ENCODE measurements around the gene NINJ2. TPM values are rescaled to one million over a fixed set of nuclear protein-coding genes. Genes with fewer than 3 reads are reported as not detected.

The NINJ2 gene
- total RNA-seq, 2 experiments from 2014 or later = 1.1 to 3.4 TPM

DNA sequence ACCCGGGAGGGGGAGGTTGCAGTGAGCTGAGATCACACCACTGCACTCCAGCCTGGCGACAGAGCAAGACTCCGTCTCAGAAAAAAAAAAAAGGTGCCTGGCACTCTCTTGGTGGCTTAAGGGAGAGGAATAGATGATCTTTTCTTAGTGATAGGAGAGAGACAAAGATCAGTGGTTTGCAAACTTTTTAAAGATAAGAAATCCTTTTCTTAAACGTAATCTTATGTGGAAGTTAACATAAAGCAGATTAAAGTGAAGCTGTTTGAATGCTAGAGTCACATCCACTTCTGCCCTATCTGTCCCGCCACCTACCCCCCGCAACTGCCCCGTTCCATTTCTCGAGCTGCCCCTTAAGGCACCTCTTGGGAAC is 6.3 kb upstream of the NINJ2 start:
- Histone ChIP-seq H3K27ac (ENCODE audit: low read depth in 1 of 2, low read length in 2 of 2) (no peak overlapping the region), H3K4me1 (ENCODE audit: insufficient read depth, low read length) (peaks cover 79% of the 10 kb centered on the region), H3K4me3 (ENCODE audit: low read length) (no peak overlapping the region), H3K27me3 (ENCODE audit: control insufficient read depth in 1 of 2, insufficient read depth in 2 of 2, low read length in 2 of 2) (no peaks in the 10 kb centered on the region), H3K9me3 (ENCODE audit: control insufficient read depth in 1 of 2, insufficient read depth in 1 of 2, low read length in 2 of 2) (no peaks in the 10 kb centered on the region), H3K36me3 (ENCODE audit: insufficient read depth, low read length) (no peaks in the 10 kb centered on the region)
- Mint-ChIP-seq H3K4me3 (no peak overlapping the region), H3K36me3 (ENCODE audit: low read depth) (no peaks in the 10 kb centered on the region), H3K4me1 (ENCODE audit: low read depth) (peaks cover 78% of the 10 kb centered on the region), H3K27ac (peak overlapping the region; percentile 68), H3K27me3 (no peaks in the 10 kb centered on the region), H3K9me3 (no peaks in the 10 kb centered on the region)
- no peak for TF ChIP-seq CTCF (IDR thresholded peaks at IDR 0.05)
- POLR2A ChIA-PET = interaction anchor here (0.6 to 1.5 kb wide), 5 partner anchors 8 to 115 kb away, joined by 3 to 7 read pairs (median 3); no protein-coding TSS in a partner anchor
- CTCF ChIA-PET = interaction anchor here (0.6 to 3.8 kb wide), 3 partner anchors 26 to 114 kb away, joined by 3 to 24 read pairs (median 8); partner anchors contain the start of gene WNK1
- ATAC-seq (ENCODE audit: poor library complexity) (no peak), DNase-seq (no peak)
- intact Hi-C loops (cut with DNase I, micrococcal nuclease) = loop anchor here in 1 of 2 experiments (10.0 kb wide), 1 partner anchor 95 kb away; no protein-coding TSS in a partner anchor

GRCh38 chr12:668090-668481 is 4.8 kb upstream of the NINJ2 start:
- H3K9me3 Mint-ChIP-seq = no peaks in the 10 kb centered on the region
- H3K4me1 Mint-ChIP-seq (ENCODE audit: low read depth) = peaks cover 78% of the 10 kb centered on the region
- H3K27ac Mint-ChIP-seq = peak overlapping the region; percentile 80
- TF ChIP-seq CTCF (IDR thresholded peaks at IDR 0.05) = no peak
- Histone ChIP-seq H3K9me3 (ENCODE audit: control insufficient read depth in 1 of 2, insufficient read depth in 1 of 2, low read length in 2 of 2) (no peaks in the 10 kb centered on the region), H3K4me1 (ENCODE audit: insufficient read depth, low read length) (peaks cover 78% of the 10 kb centered on the region), H3K36me3 (ENCODE audit: insufficient read depth, low read length) (no peaks in the 10 kb centered on the region), H3K4me3 (ENCODE audit: low read length) (no peak overlapping the region), H3K27me3 (ENCODE audit: control insufficient read depth in 1 of 2, insufficient read depth in 2 of 2, low read length in 2 of 2) (no peaks in the 10 kb centered on the region), H3K27ac (ENCODE audit: low read depth in 1 of 2, low read length in 2 of 2) (no peak overlapping the region)
- intact Hi-C loops (cut with DNase I, micrococcal nuclease) = loop anchor here in 1 of 2 experiments (10.0 kb wide), 1 partner anchor 93 kb away; no protein-coding TSS in a partner anchor
- no peaks in the 10 kb centered on the region for H3K27me3 Mint-ChIP-seq
- H3K4me3 Mint-ChIP-seq = no peak overlapping the region
- H3K36me3 Mint-ChIP-seq (ENCODE audit: low read depth) = no peaks in the 10 kb centered on the region
- ATAC-seq (ENCODE audit: poor library complexity) (no peak), DNase-seq (no peak)
- POLR2A ChIA-PET = interaction anchor here (0.9 to 7.0 kb wide), 6 partner anchors 17 to 87 kb away, joined by 3 to 56 read pairs (median 5); partner anchors contain the start of gene WNK1
- CTCF ChIA-PET = interaction anchor here (1.0 to 3.8 kb wide), 5 partner anchors 25 to 92 kb away, joined by 3 to 24 read pairs (median 8); partner anchors contain the start of gene WNK1

DNA sequence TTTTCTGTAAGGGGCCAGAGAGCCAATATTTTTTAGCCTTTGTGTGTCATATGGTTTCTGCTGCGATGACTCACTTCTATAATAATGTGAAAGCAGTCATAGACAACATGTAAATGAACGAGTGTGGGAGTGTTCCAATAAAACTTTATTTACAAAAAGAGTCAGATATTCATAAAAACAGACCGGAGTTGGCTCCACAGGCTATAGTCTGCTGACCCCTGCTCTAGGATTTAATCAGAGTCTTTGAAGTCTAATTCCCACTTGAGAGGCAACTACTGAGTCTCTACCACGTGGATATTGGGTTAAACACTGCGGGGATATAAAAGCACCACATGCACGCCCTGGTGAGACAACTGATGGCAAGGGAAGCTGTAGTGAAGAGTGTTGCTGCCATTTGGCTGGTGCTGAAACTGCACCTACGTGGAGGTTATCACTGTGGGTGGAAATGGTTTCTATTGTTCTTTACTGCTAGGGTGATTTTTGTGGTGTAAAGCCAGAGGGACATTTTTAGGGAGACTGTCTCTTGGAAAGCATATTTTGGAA is 3.6 kb upstream of the NINJ2 start:
- Mint-ChIP-seq H3K27ac (peak overlapping the region; percentile 80), H3K27me3 (no peaks in the 10 kb centered on the region), H3K9me3 (no peaks in the 10 kb centered on the region), H3K36me3 (ENCODE audit: low read depth) (no peaks in the 10 kb centered on the region), H3K4me1 (ENCODE audit: low read depth) (peaks cover 78% of the 10 kb centered on the region), H3K4me3 (peak overlapping the region; percentile 40)
- H3K4me3 ChIP-seq (ENCODE audit: low read length) = no peak overlapping the region
- no peaks in the 10 kb centered on the region for H3K36me3 ChIP-seq (ENCODE audit: insufficient read depth, low read length)
- no peak overlapping the region for H3K27ac ChIP-seq (ENCODE audit: low read depth in 1 of 2, low read length in 2 of 2)
- peak; percentile 45 for ATAC-seq (ENCODE audit: poor library complexity)
- ChIA-PET CTCF (interaction anchor here (0.7 to 3.8 kb wide), 4 partner anchors 21 to 136 kb away, joined by 3 to 24 read pairs (median 4); partner anchors contain the start of gene WNK1), POLR2A (interaction anchor here (1.0 to 7.0 kb wide), 5 partner anchors 18 to 88 kb away, joined by 3 to 56 read pairs (median 3); partner anchors contain the start of gene WNK1)
- no peaks in the 10 kb centered on the region for H3K27me3 ChIP-seq (ENCODE audit: control insufficient read depth in 1 of 2, insufficient read depth in 2 of 2, low read length in 2 of 2)
- no peaks in the 10 kb centered on the region for H3K9me3 ChIP-seq (ENCODE audit: control insufficient read depth in 1 of 2, insufficient read depth in 1 of 2, low read length in 2 of 2)
- peaks cover 77% of the 10 kb centered on the region for H3K4me1 ChIP-seq (ENCODE audit: insufficient read depth, low read length)
- peak in 3 of 14 experiments; percentile 40 to 73 (median 46) for DNase-seq
- intact Hi-C loops (cut with DNase I, micrococcal nuclease) = loop anchor here in 1 of 2 experiments (10.0 kb wide), 1 partner anchor 92 kb away; no protein-coding TSS in a partner anchor
- no peak for TF ChIP-seq CTCF (IDR thresholded peaks at IDR 0.05)

Data from CD4-positive, alpha-beta T cell (primary cell).